Stimulated activated CD4-positive, alpha-beta T cell treated with anti-CD3 and anti-CD28 coated beads, Interleukin-12 subunit alpha, Interleukin-12 subunit beta, amount 100 ng/mL, for 48 hours (primary cell): ENCODE results near the gene PACS1.
A peak's percentile ranks its signal among the peaks of the same experiment; 100 is the strongest.
"Not testable (repeated sequence)": the region's sequence is repeated elsewhere in the genome, so short reads cannot be mapped to it uniquely, and the experiment has no call there.

Experiments used
- DNase-seq, 3 donors: peaks; one replicate each; pipeline ENCODE4 v3.0.0-alpha.2; 2020; ENCODE audit warnings: low read depth in 2 of 3, low spot score in 1 of 3

The PACS1 gene

GRCh38 chr11:66243782-66244535 lies 173.9 kb downstream of the PACS1 start:
- no peak for DNase-seq

- DNase-seq: no peak
Observed at GRCh38 chr11:66247295-66247694, 177.2 kb downstream of the PACS1 start.

GRCh38 chr11:66247801-66248200 lies 177.7 kb downstream of the PACS1 start:
- DNase-seq: no peak

- DNase-seq: no peak
Observed at GRCh38 chr11:66248903-66249302, 178.8 kb downstream of the PACS1 start.

- no peak for DNase-seq
Observed at GRCh38 chr11:66251809-66252208, 181.7 kb downstream of the PACS1 start.

- DNase-seq: not testable (repeated sequence)
Observed at GRCh38 chr11:66253081-66253480, 183.0 kb downstream of the PACS1 start.

- no peak for DNase-seq
Observed at GRCh38 chr11:66258473-66258893, 188.4 kb downstream of the PACS1 start.

GRCh38 chr11:66259225-66259624 lies 189.2 kb downstream of the PACS1 start:
- no peak for DNase-seq

GRCh38 chr11:66259956-66260355 lies 189.9 kb downstream of the PACS1 start:
- DNase-seq: no peak

GRCh38 chr11:66261578-66261977 lies 191.5 kb downstream of the PACS1 start:
- no peak for DNase-seq

GRCh38 chr11:66262191-66262590 lies 192.1 kb downstream of the PACS1 start:
- DNase-seq: no peak

GRCh38 chr11:66262696-66263095 lies 192.6 kb downstream of the PACS1 start:
- DNase-seq: no peak

- no peak for DNase-seq
Observed at GRCh38 chr11:66263231-66263630, 193.2 kb downstream of the PACS1 start.

GRCh38 chr11:66263785-66264184 lies 193.7 kb downstream of the PACS1 start:
- no peak for DNase-seq

- no peak for DNase-seq
Observed at GRCh38 chr11:66264383-66264782, 194.3 kb downstream of the PACS1 start.

- peak in 2 of 3 donors; percentile 29 to 46 for DNase-seq
Observed at GRCh38 chr11:66264914-66265313, 194.8 kb downstream of the PACS1 start.

GRCh38 chr11:66265531-66266377 lies 195.7 kb downstream of the PACS1 start:
- no peak for DNase-seq

- no peak for DNase-seq
Observed at GRCh38 chr11:66266378-66267038, 196.4 kb downstream of the PACS1 start.

- DNase-seq: no peak
Observed at GRCh38 chr11:66267039-66267378, 196.9 kb downstream of the PACS1 start.

GRCh38 chr11:66267379-66268243 lies 197.5 kb downstream of the PACS1 start:
- DNase-seq: peak; percentile 82 to 86 (median 83)
